HFF-Myc (cell line): ENCODE data around the gene PTPRJ.

Experiments used
- DNase-seq: peaks from one replicate; pipeline ENCODE4 v3.0.0-alpha.2; 2011; ENCODE audit warnings: low read depth; ENCODE audit errors: extremely low read depth
- H3K4me3 ChIP-seq: replicated peaks from 2 replicates; pipeline ENCODE4 v1.5.1; 2011; ENCODE audit warnings: low read depth, mild to moderate bottlenecking, control low read depth, low read length
- TF ChIP-seq, protein P1 (sequence below): IDR thresholded peaks from 2 replicates; pipeline ENCODE4 v1.5.1; 2012; ENCODE audit warnings: mild to moderate bottlenecking, low read depth, low read length, control low read depth; ENCODE audit errors: missing control alignments

Gene PTPRJ

DNA sequence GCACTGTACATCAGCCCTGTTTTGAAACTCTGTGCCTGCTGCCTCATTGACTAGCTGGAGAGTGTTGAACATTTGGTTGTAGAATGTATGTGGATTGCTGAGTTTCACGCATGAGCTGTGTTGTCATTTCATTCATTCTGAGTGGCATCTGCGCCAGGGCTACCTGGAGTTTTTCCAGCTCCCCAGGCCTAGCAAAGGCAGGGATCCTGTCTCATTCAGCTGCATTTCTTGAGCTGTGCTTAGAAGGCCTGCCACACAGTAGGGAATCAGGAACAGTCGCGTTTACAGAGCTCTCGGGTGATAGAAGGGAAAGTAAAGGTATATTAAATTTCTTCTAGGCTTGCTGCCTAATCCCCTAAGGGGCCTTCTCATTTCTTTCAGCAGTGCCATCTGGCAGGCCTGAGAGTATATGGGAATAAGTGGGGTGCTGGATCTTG, 44.3 kb downstream of the PTPRJ start:
- no peak overlapping the region for H3K4me3 ChIP-seq
- no peak for DNase-seq
- TF ChIP-seq, protein P1, sequence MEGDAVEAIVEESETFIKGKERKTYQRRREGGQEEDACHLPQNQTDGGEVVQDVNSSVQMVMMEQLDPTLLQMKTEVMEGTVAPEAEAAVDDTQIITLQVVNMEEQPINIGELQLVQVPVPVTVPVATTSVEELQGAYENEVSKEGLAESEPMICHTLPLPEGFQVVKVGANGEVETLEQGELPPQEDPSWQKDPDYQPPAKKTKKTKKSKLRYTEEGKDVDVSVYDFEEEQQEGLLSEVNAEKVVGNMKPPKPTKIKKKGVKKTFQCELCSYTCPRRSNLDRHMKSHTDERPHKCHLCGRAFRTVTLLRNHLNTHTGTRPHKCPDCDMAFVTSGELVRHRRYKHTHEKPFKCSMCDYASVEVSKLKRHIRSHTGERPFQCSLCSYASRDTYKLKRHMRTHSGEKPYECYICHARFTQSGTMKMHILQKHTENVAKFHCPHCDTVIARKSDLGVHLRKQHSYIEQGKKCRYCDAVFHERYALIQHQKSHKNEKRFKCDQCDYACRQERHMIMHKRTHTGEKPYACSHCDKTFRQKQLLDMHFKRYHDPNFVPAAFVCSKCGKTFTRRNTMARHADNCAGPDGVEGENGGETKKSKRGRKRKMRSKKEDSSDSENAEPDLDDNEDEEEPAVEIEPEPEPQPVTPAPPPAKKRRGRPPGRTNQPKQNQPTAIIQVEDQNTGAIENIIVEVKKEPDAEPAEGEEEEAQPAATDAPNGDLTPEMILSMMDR = no peak

DNA sequence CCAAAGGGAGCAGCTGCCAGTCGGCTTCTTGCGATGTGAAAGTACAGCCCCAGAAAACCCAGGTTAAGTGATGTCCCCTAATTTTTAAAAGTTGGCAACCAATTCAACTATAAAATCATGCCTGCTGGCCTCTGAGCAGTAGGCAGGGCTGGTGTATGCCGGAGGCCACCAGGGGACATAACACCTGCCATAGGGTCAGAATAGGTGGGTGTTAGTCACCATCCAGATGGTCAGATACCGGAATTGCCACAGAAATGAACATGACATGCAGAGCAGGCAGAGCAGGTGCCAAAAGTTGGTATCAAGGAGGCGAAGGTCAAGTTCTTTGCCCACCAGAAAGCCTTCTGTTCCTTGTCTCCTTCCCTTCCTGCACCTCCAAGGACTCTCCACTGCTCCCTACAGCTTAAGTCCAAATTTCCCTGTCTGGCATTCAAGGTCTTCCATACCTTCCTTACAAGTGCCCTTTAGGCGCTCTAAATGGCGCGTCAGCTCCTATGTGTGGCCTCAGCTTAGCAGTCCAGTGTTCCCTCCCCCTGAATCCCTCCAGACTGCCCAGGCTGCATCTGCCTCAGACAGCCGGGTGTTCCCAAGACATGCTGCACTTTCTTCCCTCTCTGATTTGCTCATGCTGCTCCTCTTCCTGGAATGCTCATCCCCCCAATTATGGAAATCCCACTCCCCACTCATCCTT, 45.1 kb downstream of the PTPRJ start:
- DNase-seq = no peak
- TF ChIP-seq, protein P1 = no peak
- no peak overlapping the region for H3K4me3 ChIP-seq

GRCh38 chr11:48025984-48026340, 45.6 kb downstream of the PTPRJ start:
- DNase-seq = no peak
- TF ChIP-seq, protein P1 = no peak
- no peak overlapping the region for H3K4me3 ChIP-seq

GRCh38 chr11:48028914-48029680, 48.7 kb downstream of the PTPRJ start:
- DNase-seq = no peak
- H3K4me3 ChIP-seq = no peak overlapping the region

GRCh38 chr11:48029681-48030290, 49.4 kb downstream of the PTPRJ start:
- TF ChIP-seq, protein P1 = no peak
- no peak for DNase-seq
- no peak overlapping the region for H3K4me3 ChIP-seq

More at GRCh38 chr11:48028914-48029680, 48.7 kb downstream of the PTPRJ start:
- TF ChIP-seq, protein P1 = no peak

GRCh38 chr11:48031602-48032001, 51.2 kb downstream of the PTPRJ start:
- DNase-seq = no peak
- TF ChIP-seq, protein P1 = no peak
- no peak overlapping the region for H3K4me3 ChIP-seq
